WTC11 (cell line): ENCODE results near the gene NR3C1.

ENCODE experiments used
- CTCF ChIP-seq: fragments of 200-600 bp; IDR thresholded peaks from 2 replicates; pipeline ENCODE4 v1.8.0; 2022; ENCODE audit warnings: antibody characterized with exemption
- GABPB1 ChIP-seq: sonication (generic); formaldehyde crosslinking; IDR thresholded peaks from 2 replicates; pipeline ENCODE4 v1.8.1; 2023; ENCODE audit warnings: mild to moderate bottlenecking, missing genetic modification reagents
- NR2C2 ChIP-seq: sonication (generic); formaldehyde crosslinking; IDR thresholded peaks from 2 replicates; pipeline ENCODE4 v1.8.0; 2022; ENCODE audit warnings: mild to moderate bottlenecking, missing genetic modification reagents
- ZNF232 ChIP-seq: sonication (generic); formaldehyde crosslinking; IDR thresholded peaks from 2 replicates; pipeline ENCODE4 v1.8.0; 2022; ENCODE audit warnings: mild to moderate bottlenecking, missing genetic modification reagents
- TF ChIP-seq, protein P1 (sequence below): sonication (generic); formaldehyde crosslinking; IDR thresholded peaks from 2 replicates; pipeline ENCODE4 v1.8.0; 2023; ENCODE audit warnings: missing genetic modification reagents, mild to moderate bottlenecking, borderline replicate concordance
- TF ChIP-seq, protein P2 (sequence below): sonication (generic); formaldehyde crosslinking; conservative IDR thresholded peaks from 2 replicates; pipeline ENCODE4 v1.8.1; 2022; ENCODE audit warnings: mild to moderate bottlenecking, missing genetic modification reagents

DNA sequence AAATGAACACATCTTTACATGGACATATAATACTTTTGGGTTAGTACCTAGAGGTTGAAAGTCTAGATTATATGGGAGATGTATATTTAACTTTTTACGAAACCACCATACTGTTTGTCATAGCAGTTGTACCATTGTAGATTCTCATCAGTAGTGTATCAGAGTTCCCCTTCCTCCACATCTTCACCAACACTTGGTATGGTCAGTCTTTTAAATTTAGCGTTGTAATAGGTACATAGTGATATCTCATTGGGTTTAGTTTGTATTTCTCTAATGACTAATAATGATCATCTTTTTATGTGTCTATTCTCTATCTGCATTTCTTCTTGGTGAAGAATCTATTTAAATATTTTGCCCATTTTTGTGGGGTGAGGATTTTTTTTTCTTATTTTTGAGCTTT lies 137.5 kb downstream of the NR3C1 start:
- TF ChIP-seq GABPB1 (CRISPR knock-in tag) (no peak), NR2C2 (no peak), CTCF (no peak), ZNF232 (CRISPR knock-in tag) (no peak)
- TF ChIP-seq, protein P1, sequence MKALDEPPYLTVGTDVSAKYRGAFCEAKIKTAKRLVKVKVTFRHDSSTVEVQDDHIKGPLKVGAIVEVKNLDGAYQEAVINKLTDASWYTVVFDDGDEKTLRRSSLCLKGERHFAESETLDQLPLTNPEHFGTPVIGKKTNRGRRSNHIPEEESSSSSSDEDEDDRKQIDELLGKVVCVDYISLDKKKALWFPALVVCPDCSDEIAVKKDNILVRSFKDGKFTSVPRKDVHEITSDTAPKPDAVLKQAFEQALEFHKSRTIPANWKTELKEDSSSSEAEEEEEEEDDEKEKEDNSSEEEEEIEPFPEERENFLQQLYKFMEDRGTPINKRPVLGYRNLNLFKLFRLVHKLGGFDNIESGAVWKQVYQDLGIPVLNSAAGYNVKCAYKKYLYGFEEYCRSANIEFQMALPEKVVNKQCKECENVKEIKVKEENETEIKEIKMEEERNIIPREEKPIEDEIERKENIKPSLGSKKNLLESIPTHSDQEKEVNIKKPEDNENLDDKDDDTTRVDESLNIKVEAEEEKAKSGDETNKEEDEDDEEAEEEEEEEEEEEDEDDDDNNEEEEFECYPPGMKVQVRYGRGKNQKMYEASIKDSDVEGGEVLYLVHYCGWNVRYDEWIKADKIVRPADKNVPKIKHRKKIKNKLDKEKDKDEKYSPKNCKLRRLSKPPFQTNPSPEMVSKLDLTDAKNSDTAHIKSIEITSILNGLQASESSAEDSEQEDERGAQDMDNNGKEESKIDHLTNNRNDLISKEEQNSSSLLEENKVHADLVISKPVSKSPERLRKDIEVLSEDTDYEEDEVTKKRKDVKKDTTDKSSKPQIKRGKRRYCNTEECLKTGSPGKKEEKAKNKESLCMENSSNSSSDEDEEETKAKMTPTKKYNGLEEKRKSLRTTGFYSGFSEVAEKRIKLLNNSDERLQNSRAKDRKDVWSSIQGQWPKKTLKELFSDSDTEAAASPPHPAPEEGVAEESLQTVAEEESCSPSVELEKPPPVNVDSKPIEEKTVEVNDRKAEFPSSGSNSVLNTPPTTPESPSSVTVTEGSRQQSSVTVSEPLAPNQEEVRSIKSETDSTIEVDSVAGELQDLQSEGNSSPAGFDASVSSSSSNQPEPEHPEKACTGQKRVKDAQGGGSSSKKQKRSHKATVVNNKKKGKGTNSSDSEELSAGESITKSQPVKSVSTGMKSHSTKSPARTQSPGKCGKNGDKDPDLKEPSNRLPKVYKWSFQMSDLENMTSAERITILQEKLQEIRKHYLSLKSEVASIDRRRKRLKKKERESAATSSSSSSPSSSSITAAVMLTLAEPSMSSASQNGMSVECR = no peak
- TF ChIP-seq, protein P2, sequence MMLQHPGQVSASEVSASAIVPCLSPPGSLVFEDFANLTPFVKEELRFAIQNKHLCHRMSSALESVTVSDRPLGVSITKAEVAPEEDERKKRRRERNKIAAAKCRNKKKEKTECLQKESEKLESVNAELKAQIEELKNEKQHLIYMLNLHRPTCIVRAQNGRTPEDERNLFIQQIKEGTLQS (CRISPR knock-in tag) = no peak
